GM06990 (cell line): ENCODE data around the gene KCNN3.

Source experiments
- DNase-seq: peaks from one replicate; pipeline ENCODE4 v3.0.0-alpha.2; 2011; ENCODE audit not compliant: insufficient read length; ENCODE audit errors: extremely low read depth
- H3K27me3 ChIP-seq: replicated peaks from 2 replicates; pipeline ENCODE4 v1.6.0; 2011; ENCODE audit warnings: low read length; ENCODE audit not compliant: control insufficient read depth, insufficient read depth
- H3K36me3 ChIP-seq: 2 replicates; pipeline ENCODE4 v1.5.1; 2011; ENCODE audit warnings: low read length; ENCODE audit not compliant: control insufficient read depth, insufficient read depth
- H3K4me3 ChIP-seq: replicated peaks from 2 replicates; pipeline ENCODE4 v1.5.1; 2011; ENCODE audit warnings: low read depth, mild to moderate bottlenecking, control low read depth, low read length
- CTCF ChIP-seq: IDR thresholded peaks from 2 replicates; pipeline ENCODE4 v1.5.1; 2011; ENCODE audit warnings: low read length, control low read depth, mild to moderate bottlenecking, inconsistent platforms; ENCODE audit not compliant: insufficient read depth, poor library complexity, severe bottlenecking

The KCNN3 gene

GRCh38 chr1:154777781-154778180 is 92.3 kb downstream of the KCNN3 start:
- no peaks in the 10 kb centered on the region for H3K27me3 ChIP-seq
- no peak for TF ChIP-seq CTCF
- H3K36me3 ChIP-seq, result peaks cover 8% of the 10 kb centered on the region
- no peak overlapping the region for H3K4me3 ChIP-seq
- no peak for DNase-seq

- DNase-seq, result no peak
- no peak overlapping the region for H3K4me3 ChIP-seq
- peaks cover 10% of the 10 kb centered on the region for H3K36me3 ChIP-seq
- TF ChIP-seq CTCF, result no peak
- H3K27me3 ChIP-seq, result no peaks in the 10 kb centered on the region
Observed at GRCh38 chr1:154777154-154777553, 92.9 kb downstream of the KCNN3 start.

- no peak for DNase-seq
- no peak for TF ChIP-seq CTCF
- Histone ChIP-seq H3K27me3 (no peaks in the 10 kb centered on the region), H3K4me3 (no peak overlapping the region), H3K36me3 (peaks cover 13% of the 10 kb centered on the region)
Observed at GRCh38 chr1:154775621-154776605, 94.2 kb downstream of the KCNN3 start.

- H3K36me3 ChIP-seq, result peaks cover 9% of the 10 kb centered on the region
Observed at GRCh38 chr1:154774175-154774855, 95.8 kb downstream of the KCNN3 start.

GRCh38 chr1:154773551-154773950 is 96.5 kb downstream of the KCNN3 start:
- Histone ChIP-seq H3K27me3 (no peaks in the 10 kb centered on the region), H3K36me3 (peaks cover 12% of the 10 kb centered on the region), H3K4me3 (no peak overlapping the region)
- DNase-seq, result no peak
- TF ChIP-seq CTCF, result no peak

More at GRCh38 chr1:154774175-154774855, 95.8 kb downstream of the KCNN3 start:
- TF ChIP-seq CTCF, result no peak
- DNase-seq, result no peak
- no peaks in the 10 kb centered on the region for H3K27me3 ChIP-seq
- H3K4me3 ChIP-seq, result no peak overlapping the region
